Fibroblast of the aortic adventitia (primary cell): Measurements from ENCODE around the gene HS3ST6. TPM values are rescaled to one million over a fixed set of nuclear protein-coding genes. Genes with fewer than 3 reads are reported as not detected.
"Not testable (repeated sequence)": the region's sequence is repeated elsewhere in the genome, so short reads cannot be mapped to it uniquely, and the experiment has no call there.

ENCODE experiments used
- DNase-seq: peaks from one replicate; pipeline ENCODE4 v3.0.0-alpha.2; 2010; ENCODE audit warnings: low read depth
- H3K4me3 ChIP-seq: 2 replicates; pipeline ENCODE4 v1.5.1; 2011; ENCODE audit warnings: low read depth, mild to moderate bottlenecking, control low read depth, low read length, moderate library complexity
- total RNA-seq: library from RNA; depleted of rRNA; stranded (reverse); fragments of >200 nt; gene quantifications from 2 replicates; pipeline ENCODE4 v1.2.3, GENCODE V29; 2012; ENCODE audit warnings: low replicate concordance
- TF ChIP-seq, protein P1 (sequence below): IDR thresholded peaks from 2 replicates; pipeline ENCODE4 v1.5.1; 2011; ENCODE audit warnings: mild to moderate bottlenecking, low read length, control low read depth, inconsistent platforms; ENCODE audit not compliant: insufficient read depth

Gene HS3ST6
- total RNA-seq, 1 donor, result not detected

DNA sequence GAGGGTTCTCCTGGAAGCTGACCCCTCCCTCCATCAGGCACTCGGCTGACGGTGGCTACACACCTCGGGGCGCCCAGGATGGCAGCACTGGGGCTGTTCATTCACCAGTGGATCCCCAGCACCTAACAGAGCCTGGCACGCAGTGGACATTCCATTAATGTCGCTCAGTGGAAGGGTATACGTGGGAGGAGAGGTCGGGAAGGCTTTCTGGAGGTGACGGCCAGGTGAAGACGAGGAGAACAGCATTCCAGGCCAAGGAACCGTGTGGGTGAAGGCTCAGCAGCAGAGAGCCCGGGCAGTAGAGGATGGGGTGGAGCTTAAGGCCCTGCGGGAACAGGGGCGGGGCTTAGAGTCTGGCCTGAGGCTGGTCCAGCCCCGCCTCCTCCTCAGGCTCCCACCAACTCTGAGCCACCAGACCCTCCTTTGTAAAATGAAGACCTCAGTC lies 2.5 kb upstream of the HS3ST6 start:
- TF ChIP-seq, protein P1, sequence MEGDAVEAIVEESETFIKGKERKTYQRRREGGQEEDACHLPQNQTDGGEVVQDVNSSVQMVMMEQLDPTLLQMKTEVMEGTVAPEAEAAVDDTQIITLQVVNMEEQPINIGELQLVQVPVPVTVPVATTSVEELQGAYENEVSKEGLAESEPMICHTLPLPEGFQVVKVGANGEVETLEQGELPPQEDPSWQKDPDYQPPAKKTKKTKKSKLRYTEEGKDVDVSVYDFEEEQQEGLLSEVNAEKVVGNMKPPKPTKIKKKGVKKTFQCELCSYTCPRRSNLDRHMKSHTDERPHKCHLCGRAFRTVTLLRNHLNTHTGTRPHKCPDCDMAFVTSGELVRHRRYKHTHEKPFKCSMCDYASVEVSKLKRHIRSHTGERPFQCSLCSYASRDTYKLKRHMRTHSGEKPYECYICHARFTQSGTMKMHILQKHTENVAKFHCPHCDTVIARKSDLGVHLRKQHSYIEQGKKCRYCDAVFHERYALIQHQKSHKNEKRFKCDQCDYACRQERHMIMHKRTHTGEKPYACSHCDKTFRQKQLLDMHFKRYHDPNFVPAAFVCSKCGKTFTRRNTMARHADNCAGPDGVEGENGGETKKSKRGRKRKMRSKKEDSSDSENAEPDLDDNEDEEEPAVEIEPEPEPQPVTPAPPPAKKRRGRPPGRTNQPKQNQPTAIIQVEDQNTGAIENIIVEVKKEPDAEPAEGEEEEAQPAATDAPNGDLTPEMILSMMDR, result no peak
- DNase-seq, result no peak
- H3K4me3 ChIP-seq, result no peak overlapping the region

DNA sequence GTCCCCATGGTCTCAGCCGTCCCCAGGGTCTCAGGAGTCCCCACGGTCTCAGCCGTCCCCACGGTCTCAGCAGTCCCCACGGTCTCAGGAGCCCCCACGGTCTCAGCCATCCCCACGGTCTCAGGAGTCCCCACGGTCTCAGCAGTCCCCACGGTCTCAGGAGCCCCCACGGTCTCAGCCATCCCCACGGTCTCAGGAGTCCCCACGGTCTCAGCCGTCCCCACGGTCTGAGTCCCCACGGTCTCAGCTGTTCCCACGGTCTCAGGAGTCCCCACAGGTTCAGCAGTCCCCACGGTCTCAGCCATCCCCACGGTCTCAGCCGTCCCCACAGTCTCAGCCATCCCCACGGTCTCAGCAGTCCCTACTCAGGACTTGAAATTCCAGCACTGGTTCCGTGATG lies 1.9 kb upstream of the HS3ST6 start:
- not testable (repeated sequence) for DNase-seq, H3K4me3 ChIP-seq

DNA sequence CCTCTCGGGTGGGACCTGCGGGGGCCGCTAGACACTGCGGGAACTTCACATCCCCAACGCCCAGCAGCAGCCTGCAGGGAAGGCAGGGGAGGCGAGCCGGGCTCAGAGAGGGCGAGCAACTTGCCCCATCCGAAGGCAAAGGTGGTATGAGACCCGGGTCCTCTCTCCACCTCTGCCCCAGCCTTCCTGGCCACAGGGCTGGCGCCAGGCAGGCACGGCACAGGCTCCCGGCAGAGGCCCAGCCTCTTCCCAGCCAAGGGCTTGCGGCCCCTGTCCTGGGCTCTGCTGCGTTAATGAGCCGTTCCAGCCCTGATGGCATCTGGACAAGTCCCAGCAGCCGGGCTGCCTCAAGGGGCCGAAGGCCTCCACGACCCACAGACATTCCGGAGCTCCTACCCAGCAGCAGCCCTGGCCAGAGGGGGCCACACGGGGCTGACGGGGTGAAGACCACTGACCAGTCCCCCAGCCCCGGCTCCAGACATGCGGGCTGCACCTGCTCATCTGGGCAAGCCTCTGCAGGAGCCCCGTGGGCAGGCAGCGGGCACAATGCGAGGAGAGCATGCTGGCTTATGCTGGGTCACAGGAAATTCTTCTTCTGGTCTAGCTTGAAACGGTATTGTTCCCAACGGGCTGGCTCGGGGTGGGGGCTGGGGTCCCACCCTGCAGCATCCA lies 1.2 kb upstream of the HS3ST6 start:
- TF ChIP-seq, protein P1, result no peak

GRCh38 chr16:1917665-1918350 lies 407 bp downstream of the HS3ST6 start:
- no peak for DNase-seq
- no peak overlapping the region for H3K4me3 ChIP-seq
- TF ChIP-seq, protein P1, result no peak

More for the DNA sequence above, 1.2 kb upstream of the HS3ST6 start:
- no peak overlapping the region for H3K4me3 ChIP-seq
- DNase-seq, result no peak

- TF ChIP-seq, protein P1, result no peak
- no peak for DNase-seq
- no peak overlapping the region for H3K4me3 ChIP-seq
Measured at GRCh38 chr16:1917056-1917664, 1.1 kb downstream of the HS3ST6 start.

DNA sequence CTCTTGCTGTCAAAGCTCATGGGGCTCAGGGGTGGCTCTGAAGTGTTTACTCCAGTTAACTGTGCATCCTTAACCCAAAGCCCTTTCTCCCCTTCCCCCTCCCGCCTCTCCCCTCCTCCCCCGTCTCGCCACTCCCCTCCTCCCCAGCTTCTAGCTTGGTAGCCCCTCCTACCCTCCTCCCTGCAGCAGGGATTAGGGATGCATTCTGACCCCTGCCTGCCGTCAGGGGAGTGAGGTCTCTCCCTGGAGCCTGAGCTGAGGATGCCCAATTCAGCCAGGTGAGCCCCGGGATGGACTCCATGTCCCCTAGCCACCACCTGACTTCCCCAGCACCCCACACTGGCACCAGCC lies 1.6 kb downstream of the HS3ST6 start:
- TF ChIP-seq, protein P1, result no peak
- DNase-seq, result no peak
- H3K4me3 ChIP-seq, result no peak overlapping the region
